Neural progenitor cell (in vitro differentiated cells): ENCODE data around the gene FARSA. TPM values are rescaled to one million over a fixed set of nuclear protein-coding genes. Genes with fewer than 3 reads are reported as not detected.

Source experiments
- DNase-seq: peaks from one replicate; pipeline ENCODE4 v3.0.0-alpha.2; 2016; ENCODE audit warnings: low spot score
- H2AFZ ChIP-seq: fragments of 200-600 bp; sonication (generic); replicated peaks from 2 replicates; pipeline ENCODE4 v1.6.1; 2016; ENCODE audit warnings: antibody characterized with exemption
- H3F3A ChIP-seq: fragments of 200-600 bp; sonication (generic); 2 replicates; pipeline ENCODE4 v1.6.1; 2016; ENCODE audit warnings: antibody characterized with exemption, low read depth
- H3K27ac ChIP-seq: fragments of 200-600 bp; sonication (generic); 2 replicates; pipeline ENCODE4 v1.5.1; 2016; ENCODE audit warnings: mild to moderate bottlenecking
- H3K27me3 ChIP-seq: fragments of 200-600 bp; sonication (generic); 2 replicates; pipeline ENCODE4 v1.6.1; 2016; ENCODE audit warnings: mild to moderate bottlenecking, moderate library complexity
- H3K36me3 ChIP-seq: fragments of 200-600 bp; sonication (generic); 2 replicates; pipeline ENCODE4 v1.5.1; 2016
- H3K4me1 ChIP-seq: fragments of 200-600 bp; sonication (generic); 2 replicates; pipeline ENCODE4 v1.6.1; 2016; ENCODE audit warnings: mixed run types
- H3K4me2 ChIP-seq: fragments of 200-600 bp; sonication (generic); 2 replicates; pipeline ENCODE4 v1.6.1; 2016
- H3K4me3 ChIP-seq: fragments of 200-600 bp; sonication (generic); 2 replicates; pipeline ENCODE4 v1.5.1; 2016
- H3K79me2 ChIP-seq: fragments of 200-600 bp; sonication (generic); 2 replicates; pipeline ENCODE4 v1.6.1; 2016; ENCODE audit warnings: low read depth
- H3K9ac ChIP-seq: fragments of 200-600 bp; sonication (generic); 2 replicates; pipeline ENCODE4 v1.6.1; 2016
- H3K9me3 ChIP-seq: fragments of 200-600 bp; sonication (generic); 2 replicates; pipeline ENCODE4 v1.5.1; 2016; ENCODE audit warnings: low read depth
- H4K20me1 ChIP-seq: fragments of 200-600 bp; sonication (generic); 2 replicates; pipeline ENCODE4 v1.6.1; 2016; ENCODE audit warnings: low read depth
- H3K27ac Mint-ChIP-seq: 3 replicates; pipeline ENCODE4 v1.8.0; 2021; ENCODE audit warnings: mixed read lengths
- H3K27me3 Mint-ChIP-seq: 2 replicates; pipeline ENCODE4 v1.8.0; 2022; ENCODE audit warnings: low read depth, mild to moderate bottlenecking, inconsistent platforms, moderate library complexity, mixed read lengths; ENCODE audit not compliant: insufficient read depth
- H3K36me3 Mint-ChIP-seq: 3 replicates; pipeline ENCODE4 v1.8.0; 2021; ENCODE audit warnings: mixed read lengths
- H3K4me1 Mint-ChIP-seq: 3 replicates; pipeline ENCODE4 v1.8.0; 2021; ENCODE audit warnings: mixed read lengths
- H3K4me3 Mint-ChIP-seq: 3 replicates; pipeline ENCODE4 v1.8.0; 2021; ENCODE audit warnings: mild to moderate bottlenecking, moderate library complexity, mixed read lengths
- H3K9me3 Mint-ChIP-seq: 3 replicates; pipeline ENCODE4 v1.8.0; 2020; ENCODE audit warnings: mixed read lengths
- CTCF ChIP-seq: fragments of 200-600 bp; sonication (generic); IDR thresholded peaks from 2 replicates; pipeline ENCODE4 v1.5.1; 2017; ENCODE audit warnings: antibody characterized with exemption, mild to moderate bottlenecking
- EZH2 ChIP-seq: fragments of 200-600 bp; sonication (generic); IDR thresholded peaks from 2 replicates; pipeline ENCODE4 v1.6.1; 2017; ENCODE audit warnings: antibody characterized with exemption, mild to moderate bottlenecking, moderate library complexity
- EZH2phosphoT487 ChIP-seq: fragments of 200-600 bp; sonication (generic); IDR thresholded peaks from 2 replicates; pipeline ENCODE4 v1.6.1; 2017; ENCODE audit warnings: antibody characterized with exemption
- total RNA-seq: library from RNA; depleted of rRNA; stranded (reverse); fragments of >200 nt; gene quantifications from 2 replicates; pipeline ENCODE4 v1.2.3, GENCODE V29; 2015; ENCODE audit warnings: low replicate concordance

FARSA gene
- total RNA-seq, 1 donor from 2014 or later: 21.4 TPM

DNA sequence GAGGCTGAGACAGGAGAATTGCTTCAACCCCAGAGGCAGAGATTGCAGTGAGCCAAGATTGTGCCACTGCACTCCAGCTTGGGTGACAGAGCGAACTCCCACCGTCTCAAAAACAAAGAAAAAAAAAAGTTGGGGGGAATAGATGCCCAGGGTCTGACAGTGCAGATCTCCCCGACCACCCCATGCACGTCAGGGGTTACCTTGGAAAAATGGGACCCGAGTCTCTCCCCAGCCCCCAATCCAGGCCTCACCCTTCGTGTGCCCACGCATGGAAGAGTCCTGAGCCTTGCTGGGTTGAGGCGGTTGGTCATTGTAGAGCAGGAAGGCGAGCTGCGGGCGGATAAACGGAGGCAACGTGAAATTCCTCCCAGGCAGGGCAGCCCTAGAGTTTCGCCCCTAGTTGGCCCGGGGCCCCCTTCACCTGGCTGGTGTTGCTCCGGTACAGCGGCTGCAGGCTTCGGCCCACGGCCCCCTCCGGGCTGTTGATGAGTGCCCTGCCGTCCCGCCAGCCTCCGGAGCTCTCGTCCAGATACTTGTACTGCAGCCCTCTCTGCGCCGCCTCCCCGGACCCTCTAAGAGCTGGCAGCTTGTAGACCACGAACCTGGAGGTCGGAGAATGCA lies 52.9 kb downstream of the FARSA start:
- Mint-ChIP-seq H3K4me3 (peak overlapping the region; percentile 85), H3K9me3 (peaks cover 5% of the 10 kb centered on the region), H3K36me3 (peaks cover 3% of the 10 kb centered on the region), H3K4me1 (peaks cover 10% of the 10 kb centered on the region), H3K27ac (no peak overlapping the region), H3K27me3 (peaks cover 41% of the 10 kb centered on the region)
- Histone ChIP-seq H3K4me1 (peaks cover 3% of the 10 kb centered on the region), H2AFZ (peak overlapping the region; percentile 40), H3K36me3 (no peaks in the 10 kb centered on the region), H3K9me3 (peaks cover 3% of the 10 kb centered on the region), H3F3A (peaks cover 31% of the 10 kb centered on the region), H3K4me3 (peak overlapping the region; percentile 64), H3K27me3 (peaks cover 44% of the 10 kb centered on the region), H3K9ac (peak overlapping the region; percentile 16), H3K4me2 (peak overlapping the region; percentile 78), H4K20me1 (no peaks in the 10 kb centered on the region), H3K79me2 (no peaks in the 10 kb centered on the region), H3K27ac (no peak overlapping the region)
- TF ChIP-seq EZH2phosphoT487: no peak
- no peak for TF ChIP-seq CTCF
- TF ChIP-seq EZH2: no peak
- DNase-seq: peak; percentile 69

DNA sequence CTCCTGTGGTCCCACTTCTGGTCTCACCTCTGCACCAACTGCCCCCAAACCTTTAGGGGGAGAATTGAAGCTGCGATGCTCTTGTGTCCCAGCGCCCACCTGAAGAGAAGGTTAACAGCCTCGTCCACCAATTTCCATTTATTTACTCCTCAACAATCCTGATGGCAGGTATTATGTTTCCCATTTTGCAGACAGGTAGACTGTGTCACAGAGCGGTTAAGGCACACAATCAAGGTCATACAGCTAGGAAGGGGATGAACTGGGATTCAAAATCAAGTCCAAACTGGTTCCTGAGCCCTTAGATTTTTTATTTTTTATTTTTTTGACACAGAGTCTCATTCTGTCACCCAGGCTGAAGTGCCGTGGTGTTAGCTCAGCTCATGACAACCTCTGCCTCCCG lies 58.4 kb downstream of the FARSA start:
- no peaks in the 10 kb centered on the region for H3K79me2 ChIP-seq
- H3K4me3 ChIP-seq: no peak overlapping the region
- H3K9ac ChIP-seq: no peak overlapping the region
- peak overlapping the region; percentile 53 for H3K27ac Mint-ChIP-seq
- no peaks in the 10 kb centered on the region for H4K20me1 ChIP-seq
- H3K27me3 ChIP-seq: peaks cover under 1% of the 10 kb centered on the region
- H3K4me3 Mint-ChIP-seq: no peak overlapping the region
- peaks cover 24% of the 10 kb centered on the region for H3K27me3 Mint-ChIP-seq
- no peaks in the 10 kb centered on the region for H3K36me3 ChIP-seq
- H3K9me3 ChIP-seq: no peaks in the 10 kb centered on the region
- no peaks in the 10 kb centered on the region for H3K4me1 Mint-ChIP-seq
- TF ChIP-seq EZH2 (no peak), CTCF (no peak), EZH2phosphoT487 (no peak)
- no peak overlapping the region for H3K27ac ChIP-seq
- no peak overlapping the region for H3K4me2 ChIP-seq
- H3K9me3 Mint-ChIP-seq: peaks cover 6% of the 10 kb centered on the region
- H3F3A ChIP-seq: peaks cover 5% of the 10 kb centered on the region
- DNase-seq: no peak
- no peaks in the 10 kb centered on the region for H3K4me1 ChIP-seq
- peaks cover 16% of the 10 kb centered on the region for H3K36me3 Mint-ChIP-seq
- no peak overlapping the region for H2AFZ ChIP-seq

DNA sequence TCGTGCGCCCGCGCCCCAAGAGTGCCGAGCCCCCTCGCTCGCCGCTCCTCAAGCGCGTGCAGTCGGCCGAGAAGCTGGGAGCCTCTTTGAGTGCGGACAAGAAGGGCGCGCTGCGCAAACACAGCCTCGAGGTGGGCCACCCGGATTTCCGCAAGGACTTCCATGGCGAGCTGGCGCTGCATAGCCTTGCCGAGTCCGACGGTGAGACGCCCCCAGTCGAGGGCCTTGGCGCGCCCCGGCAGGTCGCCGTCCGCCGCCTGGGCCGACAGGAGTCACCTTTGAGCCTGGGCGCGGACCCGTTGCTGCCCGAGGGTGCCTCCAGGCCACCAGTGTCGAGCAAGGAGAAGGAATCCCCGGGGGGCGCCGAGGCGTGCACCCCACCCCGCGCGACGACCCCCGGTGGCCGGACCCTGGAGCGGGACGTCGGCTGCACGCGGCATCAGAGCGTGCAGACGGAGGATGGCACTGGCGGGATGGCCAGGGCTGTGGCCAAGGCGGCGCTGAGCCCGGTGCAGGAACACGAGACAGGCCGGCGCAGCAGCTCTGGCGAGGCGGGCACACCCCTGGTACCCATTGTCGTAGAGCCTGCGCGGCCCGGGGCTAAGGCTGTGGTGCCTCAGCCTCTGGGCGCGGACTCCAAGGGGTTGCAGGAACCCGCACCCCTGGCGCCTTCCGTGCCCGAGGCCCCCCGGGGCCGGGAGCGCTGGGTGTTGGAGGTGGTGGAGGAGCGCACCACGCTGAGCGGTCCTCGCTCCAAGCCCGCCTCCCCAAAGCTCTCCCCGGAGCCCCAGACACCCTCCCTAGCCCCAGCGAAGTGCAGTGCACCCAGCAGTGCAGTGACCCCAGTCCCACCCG lies 59.4 kb downstream of the FARSA start:
- DNase-seq: no peak
- Mint-ChIP-seq H3K27me3 (peaks cover 24% of the 10 kb centered on the region), H3K9me3 (peaks cover 6% of the 10 kb centered on the region), H3K27ac (no peak overlapping the region), H3K36me3 (peaks cover 18% of the 10 kb centered on the region), H3K4me1 (no peaks in the 10 kb centered on the region), H3K4me3 (no peak overlapping the region)
- no peak overlapping the region for H3K4me3 ChIP-seq
- no peaks in the 10 kb centered on the region for H3K4me1 ChIP-seq
- H2AFZ ChIP-seq: no peak overlapping the region
- H3F3A ChIP-seq: peaks cover 5% of the 10 kb centered on the region
- no peak overlapping the region for H3K27ac ChIP-seq
- H3K4me2 ChIP-seq: no peak overlapping the region
- no peak overlapping the region for H3K9ac ChIP-seq
- no peaks in the 10 kb centered on the region for H3K27me3 ChIP-seq
- no peaks in the 10 kb centered on the region for H4K20me1 ChIP-seq
- TF ChIP-seq EZH2: no peak
- TF ChIP-seq EZH2phosphoT487: no peak
- TF ChIP-seq CTCF: no peak
- no peaks in the 10 kb centered on the region for H3K9me3 ChIP-seq
- no peaks in the 10 kb centered on the region for H3K36me3 ChIP-seq
- H3K79me2 ChIP-seq: no peaks in the 10 kb centered on the region
